ENCODE results near the gene PPFIBP1.
"Not testable (repeated sequence)": the region's sequence is repeated elsewhere in the genome, so short reads cannot be mapped to it uniquely, and the experiment has no call there.

Gene PPFIBP1

GRCh38 chr12:27620121-27620520 is 96.1 kb downstream of the PPFIBP1 start:
- no peak for TF ChIP-seq ZNF274 (IDR thresholded peaks at IDR 0.05; ENCODE audit: low read depth, low read length)
- H3K4me3 ChIP-seq (ENCODE audit: low read length), result no peak overlapping the region

- no peak overlapping the region for H3K4me3 ChIP-seq (ENCODE audit: low read length)
- TF ChIP-seq ZNF274 (IDR thresholded peaks at IDR 0.05; ENCODE audit: low read depth, low read length), result no peak
These were observed 98.6 kb downstream of the PPFIBP1 start for GRCh38 chr12:27622436-27623195.

GRCh38 chr12:27623645-27624044 is 99.6 kb downstream of the PPFIBP1 start:
- H3K4me3 ChIP-seq (ENCODE audit: low read length), result no peak overlapping the region
- TF ChIP-seq ZNF274 (IDR thresholded peaks at IDR 0.05; ENCODE audit: low read depth, low read length), result no peak

GRCh38 chr12:27624586-27624985 is 100.6 kb downstream of the PPFIBP1 start:
- no peak for TF ChIP-seq ZNF274 (IDR thresholded peaks at IDR 0.05; ENCODE audit: low read depth, low read length)
- H3K4me3 ChIP-seq (ENCODE audit: low read length), result no peak overlapping the region

- H3K4me3 ChIP-seq (ENCODE audit: low read length), result no peak overlapping the region
- TF ChIP-seq ZNF274 (IDR thresholded peaks at IDR 0.05; ENCODE audit: low read depth, low read length), result no peak
These were observed 103.3 kb downstream of the PPFIBP1 start for GRCh38 chr12:27627123-27627852.

GRCh38 chr12:27627853-27628469 is 104.0 kb downstream of the PPFIBP1 start:
- not testable (repeated sequence) for H3K4me3 ChIP-seq (ENCODE audit: low read length)

GRCh38 chr12:27630219-27630618 is 106.2 kb downstream of the PPFIBP1 start:
- not testable (repeated sequence) for H3K4me3 ChIP-seq (ENCODE audit: low read length)

GRCh38 chr12:27631365-27631764 is 107.4 kb downstream of the PPFIBP1 start:
- TF ChIP-seq ZNF274 (IDR thresholded peaks at IDR 0.05; ENCODE audit: low read depth, low read length), result no peak
- H3K4me3 ChIP-seq (ENCODE audit: low read length), result no peak overlapping the region

GRCh38 chr12:27631813-27632491 is 107.9 kb downstream of the PPFIBP1 start:
- no peak overlapping the region for H3K4me3 ChIP-seq (ENCODE audit: low read length)

GRCh38 chr12:27635349-27635972 is 111.5 kb downstream of the PPFIBP1 start:
- H3K4me3 ChIP-seq (ENCODE audit: low read length), result no peak overlapping the region
- no peak for TF ChIP-seq ZNF274 (IDR thresholded peaks at IDR 0.05; ENCODE audit: low read depth, low read length)

More at GRCh38 chr12:27631813-27632491, 107.9 kb downstream of the PPFIBP1 start:
- TF ChIP-seq ZNF274 (IDR thresholded peaks at IDR 0.05; ENCODE audit: low read depth, low read length), result no peak

- H3K4me3 ChIP-seq (ENCODE audit: low read length), result not testable (repeated sequence)
These were observed 112.6 kb downstream of the PPFIBP1 start for GRCh38 chr12:27636569-27636968.

- no peak for TF ChIP-seq ZNF274 (IDR thresholded peaks at IDR 0.05; ENCODE audit: low read depth, low read length)
- H3K4me3 ChIP-seq (ENCODE audit: low read length), result no peak overlapping the region
These were observed 113.5 kb downstream of the PPFIBP1 start for GRCh38 chr12:27637524-27637923.

GRCh38 chr12:27639265-27639664 is 115.3 kb downstream of the PPFIBP1 start:
- H3K4me3 ChIP-seq (ENCODE audit: low read length), result no peak overlapping the region
- TF ChIP-seq ZNF274 (IDR thresholded peaks at IDR 0.05; ENCODE audit: low read depth, low read length), result no peak

GRCh38 chr12:27640566-27641200 is 116.7 kb downstream of the PPFIBP1 start:
- H3K4me3 ChIP-seq (ENCODE audit: low read length), result not testable (repeated sequence)

GRCh38 chr12:27642361-27642760 is 118.4 kb downstream of the PPFIBP1 start:
- H3K4me3 ChIP-seq (ENCODE audit: low read length), result not testable (repeated sequence)

GRCh38 chr12:27642892-27643291 is 118.9 kb downstream of the PPFIBP1 start:
- not testable (repeated sequence) for H3K4me3 ChIP-seq (ENCODE audit: low read length)
